Hepatocyte (in vitro differentiated cells): ENCODE results near the gene ART4.

Experiments
- CTCF ChIP-seq: fragments of 200-600 bp; sonication (generic); IDR thresholded peaks from 2 replicates; pipeline ENCODE4 v1.5.1; 2016; ENCODE audit warnings: antibody characterized with exemption, mild to moderate bottlenecking; ENCODE audit not compliant: poor library complexity
- EZH2 ChIP-seq: fragments of 200-600 bp; sonication (generic); IDR thresholded peaks from 2 replicates; pipeline ENCODE4 v1.6.1; 2016; ENCODE audit warnings: antibody characterized with exemption, mild to moderate bottlenecking, borderline replicate concordance

- TF ChIP-seq CTCF (no peak), EZH2 (no peak)
Observed at GRCh38 chr12:14884458-14884878, 41.1 kb upstream of the ART4 start.
